Psoas muscle (tissue), 8 donors: ENCODE measurements around the gene SH3RF1. TPM values are rescaled to one million over a fixed set of nuclear protein-coding genes. Genes with fewer than 3 reads are reported as not detected.

Experiments used
- ATAC-seq, 4 donors: fragments of 200-7000 bp; cut with Tn5 transposase; one replicate each; pipeline ENCODE4 v1.9.1; 2020; ENCODE audit warnings: moderate library complexity in 3 of 4, mild to moderate bottlenecking in 2 of 4
- DNase-seq, 2 donors: peaks; one replicate each; pipeline ENCODE4 v3.0.0-alpha.2; 2020
- H3K27ac ChIP-seq: fragments of 200-600 bp; one replicate; pipeline ENCODE4 v1.8.0; 2022
- H3K27me3 ChIP-seq, 3 donors: fragments of 200-600 bp in 1 of 3; one replicate each; pipeline versions ENCODE4 v1.6.1 to v1.8.0; 2013 to 2022; ENCODE audit warnings: low read length in 2 of 3, mild to moderate bottlenecking in 2 of 3, moderate library complexity in 1 of 3; ENCODE audit not compliant: insufficient read depth in 3 of 3
- H3K36me3 ChIP-seq, 2 donors: fragments of 200-600 bp in 1 of 2; one replicate each; pipeline versions ENCODE4 v1.6.1 to v1.8.0; 2013 to 2022; ENCODE audit warnings: low read depth in 1 of 2, mild to moderate bottlenecking in 1 of 2, moderate library complexity in 1 of 2; ENCODE audit not compliant: insufficient read depth in 1 of 2
- H3K4me1 ChIP-seq: fragments of 200-600 bp; one replicate; pipeline ENCODE4 v1.8.0; 2022
- H3K4me3 ChIP-seq: fragments of 200-600 bp; one replicate; pipeline ENCODE4 v1.8.0; 2022; ENCODE audit warnings: mild to moderate bottlenecking
- H3K9me3 ChIP-seq: fragments of 200-600 bp; one replicate; pipeline ENCODE4 v1.8.0; 2022
- WGBS, 3 donors: extraction: QIAGEN DNeasy Blood & Tissue Kit; methylation state at CpG; one replicate each; pipeline versions ENCODE4 v1.1.6 to v1.1.7; 2013; 5-methylcytosine and 5-hydroxymethylcytosine counted together
- intact Hi-C, 2 donors: fragments of 100-400 bp; cut with DNase I; formaldehyde crosslinking; loops; one replicate each; pipeline versions ENCODE4 v1.11.0 to v1.14.2; 2022
- polyA plus RNA-seq, 3 donors: library from polyadenylated mRNA; stranded (reverse); fragments of 200-250 nt; gene quantifications; one replicate each; pipeline ENCODE4 v1.2.3, GENCODE V29; 2013
- total RNA-seq, 4 donors: library from RNA; stranded (reverse); fragmentation: NEBNext Ultra II Directional in 2 of 4; extraction: Animal tissue kit (Norgen Biotek cat#: 25700) in 2 of 4; gene quantifications; one replicate each; pipeline versions ENCODE4 v1.2.1 to v1.2.4, GENCODE V29; 2021 to 2023
- TF ChIP-seq, protein P1 (sequence below): fragments of 200-600 bp; IDR thresholded peaks from one replicate; pipeline ENCODE4 v1.8.0; 2022; ENCODE audit warnings: antibody characterized with exemption
- donor health status: healthy with polysubstance abuse.
- donor health status: DM: no; HTN: no; CAD: no; lungs with moderate emphysema.
- donor health status: Bipolar disorder and iron deficiency.
- donor health status: healthy.
- donor health status: DM: yes; HTN: yes; CAD: no.
- donor health status: DM: no; HTN: no; CAD: no.
- donor health status: DM: no; HTN: no; CAD: no.
- donor health status: DM: yes; HTN: yes; CAD: no.

SH3RF1 gene
- total and polyA plus RNA-seq, 7 donors: 4.8 to 35.9 (median 19.2) TPM

DNA sequence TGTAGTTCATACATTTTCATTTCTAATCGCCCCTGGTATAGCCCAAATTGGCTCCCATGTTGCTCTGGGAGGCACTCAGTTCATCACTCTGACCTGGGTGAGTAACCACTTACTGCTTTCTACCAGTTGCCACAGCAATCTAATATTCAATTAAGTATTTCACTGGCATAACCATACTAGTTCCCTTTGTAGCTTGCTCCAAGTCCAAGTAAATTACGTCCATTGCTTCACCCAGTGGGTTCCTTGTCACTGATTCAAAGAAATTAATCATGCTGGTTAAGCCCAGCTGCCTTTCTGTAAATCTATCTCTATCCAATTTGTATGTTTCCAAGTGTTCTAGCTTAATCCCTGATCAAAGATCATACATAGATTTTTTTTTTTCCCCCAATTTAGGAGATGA lies 168.7 kb downstream of the SH3RF1 start:
- Histone ChIP-seq H3K27ac (no peak overlapping the region), H3K4me3 (no peak overlapping the region), H3K27me3 (no peaks in the 10 kb centered on the region), H3K36me3 (peaks cover 4 to 30% of the 10 kb centered on the region in 2 donors), H3K4me1 (peaks cover 3% of the 10 kb centered on the region), H3K9me3 (no peaks in the 10 kb centered on the region)
- TF ChIP-seq, protein P1, sequence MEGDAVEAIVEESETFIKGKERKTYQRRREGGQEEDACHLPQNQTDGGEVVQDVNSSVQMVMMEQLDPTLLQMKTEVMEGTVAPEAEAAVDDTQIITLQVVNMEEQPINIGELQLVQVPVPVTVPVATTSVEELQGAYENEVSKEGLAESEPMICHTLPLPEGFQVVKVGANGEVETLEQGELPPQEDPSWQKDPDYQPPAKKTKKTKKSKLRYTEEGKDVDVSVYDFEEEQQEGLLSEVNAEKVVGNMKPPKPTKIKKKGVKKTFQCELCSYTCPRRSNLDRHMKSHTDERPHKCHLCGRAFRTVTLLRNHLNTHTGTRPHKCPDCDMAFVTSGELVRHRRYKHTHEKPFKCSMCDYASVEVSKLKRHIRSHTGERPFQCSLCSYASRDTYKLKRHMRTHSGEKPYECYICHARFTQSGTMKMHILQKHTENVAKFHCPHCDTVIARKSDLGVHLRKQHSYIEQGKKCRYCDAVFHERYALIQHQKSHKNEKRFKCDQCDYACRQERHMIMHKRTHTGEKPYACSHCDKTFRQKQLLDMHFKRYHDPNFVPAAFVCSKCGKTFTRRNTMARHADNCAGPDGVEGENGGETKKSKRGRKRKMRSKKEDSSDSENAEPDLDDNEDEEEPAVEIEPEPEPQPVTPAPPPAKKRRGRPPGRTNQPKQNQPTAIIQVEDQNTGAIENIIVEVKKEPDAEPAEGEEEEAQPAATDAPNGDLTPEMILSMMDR: no peak
- ATAC-seq (peak in 2 of 4 donors; percentile 28 to 47), DNase-seq (no peak)
- 62 to 82% (median 73%) methylated on average over 2 of the region's 2 CpGs for WGBS, 3 donors
- intact Hi-C loops: no loop called here

DNA sequence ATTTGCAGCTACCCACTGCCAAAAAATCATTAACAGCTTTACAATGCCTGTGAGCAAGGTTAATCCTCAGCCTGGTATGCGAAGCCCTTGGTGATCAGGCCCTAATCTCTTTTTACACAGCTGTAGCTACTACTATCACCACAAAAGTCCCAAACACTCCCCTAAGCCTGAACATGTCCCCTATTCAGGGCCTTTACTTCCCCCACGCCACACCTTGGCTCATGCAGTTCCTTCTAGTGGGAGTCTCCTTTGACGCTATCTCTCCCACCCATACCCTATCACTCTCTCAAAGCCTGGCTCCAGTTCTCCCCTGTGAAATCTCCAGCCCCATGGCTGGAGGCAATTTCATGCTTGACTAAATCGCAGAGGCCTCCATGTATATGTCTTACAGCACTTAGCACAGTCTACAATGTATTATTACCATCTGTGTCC lies 170.1 kb downstream of the SH3RF1 start:
- ATAC-seq (no peak), DNase-seq (no peak)
- Histone ChIP-seq H3K27ac (no peak overlapping the region), H3K27me3 (no peaks in the 10 kb centered on the region), H3K9me3 (no peaks in the 10 kb centered on the region), H3K36me3 (peaks cover 4 to 30% of the 10 kb centered on the region in 2 donors), H3K4me3 (no peak overlapping the region), H3K4me1 (peaks cover 3% of the 10 kb centered on the region)
- TF ChIP-seq, protein P1: no peak
- WGBS, 3 donors: 86 to 93% (median 91%) methylated on average over 4 of the region's 4 CpGs
- intact Hi-C loops: no loop called here

DNA sequence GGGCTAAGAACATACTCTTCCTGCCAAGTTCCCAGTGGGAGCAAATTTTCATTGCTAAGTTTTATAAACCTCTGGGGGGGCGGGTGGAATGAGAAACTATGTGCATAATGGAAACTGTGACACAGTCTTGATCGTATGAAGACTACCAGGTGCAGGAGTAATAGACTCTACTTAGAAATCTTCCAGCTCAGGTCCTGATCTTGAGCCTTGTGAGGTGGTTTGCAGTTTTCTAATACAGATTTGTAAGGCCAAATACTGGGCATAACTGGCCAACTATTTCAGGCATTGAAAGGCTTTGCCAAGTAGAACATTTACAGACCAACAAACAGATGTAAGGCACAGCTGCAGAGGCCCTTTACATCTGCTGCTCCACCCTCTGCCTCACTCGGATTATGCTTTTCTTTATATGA lies 171.0 kb downstream of the SH3RF1 start:
- DNase-seq (no peak), ATAC-seq (peak in 1 of 4 donors; percentile 31)
- H3K36me3 ChIP-seq: peaks cover 4 to 29% of the 10 kb centered on the region in 2 donors
- TF ChIP-seq, protein P1: no peak
- intact Hi-C loops: no loop called here
- H3K27me3 ChIP-seq: no peaks in the 10 kb centered on the region
- H3K9me3 ChIP-seq: no peaks in the 10 kb centered on the region
- H3K4me1 ChIP-seq: peaks cover 3% of the 10 kb centered on the region
- H3K4me3 ChIP-seq: no peak overlapping the region
- 29 to 43% (median 41%) methylated on average over 3 of the region's 3 CpGs for WGBS, 3 donors
- H3K27ac ChIP-seq: no peak overlapping the region

DNA sequence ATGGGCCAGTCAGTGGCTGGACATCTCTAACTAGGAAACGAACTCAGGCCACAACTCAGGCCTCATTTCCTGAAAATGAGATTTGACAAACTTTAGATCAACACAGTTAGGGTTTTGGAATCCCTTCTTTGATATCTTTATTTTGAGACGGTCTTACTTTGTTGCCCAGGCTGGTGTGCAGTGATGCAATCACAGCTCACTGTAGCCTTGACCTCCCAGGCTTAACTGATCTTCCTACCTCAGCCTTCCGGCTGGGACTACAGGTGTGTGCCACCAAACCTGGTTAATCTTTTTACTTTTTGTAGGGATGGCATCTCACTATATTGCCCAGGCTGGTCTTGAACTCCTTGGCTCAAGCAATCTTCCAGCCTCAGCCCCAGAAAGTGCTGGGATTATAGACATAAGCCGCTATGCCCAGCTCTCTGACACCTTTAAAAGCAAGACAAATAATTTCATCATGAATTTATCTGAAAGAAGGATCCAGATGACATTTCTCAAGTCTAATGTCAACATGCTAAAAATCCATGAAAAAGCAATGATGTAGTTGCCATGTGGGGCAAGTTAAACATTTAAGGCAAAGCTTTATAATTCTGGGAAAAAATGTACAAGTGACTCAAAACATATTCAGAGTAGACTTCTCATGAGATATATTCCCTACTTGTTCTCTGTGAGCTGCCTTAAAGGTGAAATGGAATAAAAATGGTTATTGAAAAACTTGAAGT lies 171.6 kb downstream of the SH3RF1 start:
- 84 to 91% (median 89%) methylated on average over 4 of the region's 4 CpGs for WGBS, 3 donors
- ATAC-seq: no peak
- peaks cover 3% of the 10 kb centered on the region for H3K4me1 ChIP-seq
- H3K27ac ChIP-seq: no peak overlapping the region
- TF ChIP-seq, protein P1: no peak
- H3K36me3 ChIP-seq: peaks cover 4 to 28% of the 10 kb centered on the region in 2 donors
- intact Hi-C loops: no loop called here
- no peak overlapping the region for H3K4me3 ChIP-seq
- no peak for DNase-seq
- no peaks in the 10 kb centered on the region for H3K9me3 ChIP-seq
- no peaks in the 10 kb centered on the region for H3K27me3 ChIP-seq
